Mesendoderm (in vitro differentiated cells): ENCODE measurements around the gene WDR37.
"Not testable (repeated sequence)": the region's sequence is repeated elsewhere in the genome, so short reads cannot be mapped to it uniquely, and the experiment has no call there.

Experiments used
- DNase-seq: peaks from one replicate; pipeline ENCODE4 v3.0.0; 2013
- H2AK5ac ChIP-seq: 2 replicates; pipeline ENCODE4 v1.6.1; 2013; ENCODE audit warnings: low read length, inconsistent platforms
- H2BK120ac ChIP-seq: 2 replicates; pipeline ENCODE4 v1.6.1; 2013; ENCODE audit warnings: low read depth, mild to moderate bottlenecking, low read length, moderate library complexity, mixed read lengths
- H2BK15ac ChIP-seq: replicated peaks from 2 replicates; pipeline ENCODE4 v1.6.1; 2013; ENCODE audit warnings: low read depth, mild to moderate bottlenecking, moderate library complexity
- H2BK5ac ChIP-seq: 2 replicates; pipeline ENCODE4 v1.6.1; 2013; ENCODE audit warnings: low read length, inconsistent platforms
- H3K18ac ChIP-seq: 2 replicates; pipeline ENCODE4 v1.6.1; 2013; ENCODE audit warnings: mild to moderate bottlenecking, low read length, mixed read lengths
- H3K23ac ChIP-seq: one replicate; pipeline ENCODE4 v1.6.1; 2013; ENCODE audit warnings: low read length
- H3K27ac ChIP-seq: 2 replicates; pipeline ENCODE4 v1.5.1; 2013; ENCODE audit warnings: low read depth, mild to moderate bottlenecking, inconsistent platforms, low read length, moderate library complexity
- H3K27me3 ChIP-seq: 2 replicates; pipeline ENCODE4 v1.6.1; 2013; ENCODE audit warnings: low read length, control low read depth, mild to moderate bottlenecking, inconsistent platforms; ENCODE audit not compliant: insufficient read depth, poor library complexity
- H3K36me3 ChIP-seq: 2 replicates; pipeline ENCODE4 v1.6.1; 2013; ENCODE audit warnings: low read length, inconsistent platforms; ENCODE audit not compliant: control insufficient read depth, insufficient read depth
- H3K4ac ChIP-seq: one replicate; pipeline ENCODE4 v1.6.1; 2013; ENCODE audit warnings: low read depth, mild to moderate bottlenecking, low read length, moderate library complexity
- H3K4me1 ChIP-seq: 2 replicates; pipeline ENCODE4 v1.6.1; 2013; ENCODE audit warnings: low read depth, low read length, inconsistent platforms; ENCODE audit not compliant: control insufficient read depth
- H3K4me2 ChIP-seq: 2 replicates; pipeline ENCODE4 v1.6.1; 2013; ENCODE audit warnings: low read length
- H3K4me3 ChIP-seq: 2 replicates; pipeline ENCODE4 v1.5.1; 2013; ENCODE audit warnings: mild to moderate bottlenecking, low read length
- H3K56ac ChIP-seq: one replicate; pipeline ENCODE4 v1.6.1; 2013; ENCODE audit warnings: low read length
- H3K79me1 ChIP-seq: 2 replicates; pipeline ENCODE4 v1.6.1; 2013; ENCODE audit warnings: low read length, inconsistent platforms
- H3K79me2 ChIP-seq: 2 replicates; pipeline ENCODE4 v1.6.1; 2013; ENCODE audit warnings: mild to moderate bottlenecking, low read length; ENCODE audit not compliant: control insufficient read depth, insufficient read depth
- H3K9ac ChIP-seq: 2 replicates; pipeline ENCODE4 v1.6.1; 2013; ENCODE audit warnings: low read length, inconsistent platforms
- H4K5ac ChIP-seq: one replicate; pipeline ENCODE4 v1.6.1; 2013; ENCODE audit warnings: low read length
- H4K8ac ChIP-seq: one replicate; pipeline ENCODE4 v1.6.1; 2013; ENCODE audit warnings: low read depth, mild to moderate bottlenecking, control low read depth, low read length, moderate library complexity
- WGBS: extraction: QIAGEN DNeasy Blood & Tissue Kit; methylation state at CpG from one replicate; pipeline ENCODE4 v1.1.7; 2013; ENCODE audit warnings: low lambda C conversion rate, missing lambda C conversion rate; ENCODE audit not compliant: insufficient coverage; ENCODE audit errors: extremely low coverage; 5-methylcytosine and 5-hydroxymethylcytosine counted together

WDR37 gene

DNA sequence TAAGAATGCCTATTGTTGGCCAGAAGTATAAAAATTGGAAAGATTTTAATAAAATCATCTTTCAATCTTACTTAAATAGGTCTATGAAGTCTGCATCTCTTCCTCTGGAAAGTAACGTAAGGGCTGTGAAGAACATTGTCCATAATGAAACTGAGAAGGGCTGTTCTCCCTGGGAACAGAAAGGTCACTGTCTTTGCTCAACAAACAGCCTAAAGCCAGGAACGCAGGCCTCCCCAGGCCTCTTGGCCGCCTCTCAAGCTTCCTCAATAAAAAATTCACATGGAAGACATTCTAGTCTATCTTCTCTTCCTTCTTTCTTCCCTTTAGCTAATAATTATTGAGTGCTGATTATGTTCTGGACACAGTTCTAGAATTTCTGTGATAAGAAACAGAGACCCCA is 21.4 kb upstream of the WDR37 start:
- peaks cover 2% of the 10 kb centered on the region for H3K36me3 ChIP-seq
- no peaks in the 10 kb centered on the region for H3K79me1 ChIP-seq
- DNase-seq, result no peak
- no peak overlapping the region for H2AK5ac ChIP-seq
- H3K9ac ChIP-seq, result no peak overlapping the region
- H2BK5ac ChIP-seq, result no peak overlapping the region
- H4K8ac ChIP-seq, result no peak overlapping the region
- no peak overlapping the region for H3K18ac ChIP-seq
- no CpG with 5 or more reads among the region's 3 CpGs for WGBS
- no peak overlapping the region for H3K4me3 ChIP-seq
- no peak overlapping the region for H3K56ac ChIP-seq
- no peaks in the 10 kb centered on the region for H3K27me3 ChIP-seq
- no peaks in the 10 kb centered on the region for H3K79me2 ChIP-seq
- no peak overlapping the region for H3K4me2 ChIP-seq
- H3K4me1 ChIP-seq, result no peaks in the 10 kb centered on the region
- no peak overlapping the region for H2BK15ac ChIP-seq
- no peak overlapping the region for H3K23ac ChIP-seq
- no peak overlapping the region for H3K4ac ChIP-seq
- H2BK120ac ChIP-seq, result no peak overlapping the region
- no peak overlapping the region for H3K27ac ChIP-seq
- no peak overlapping the region for H4K5ac ChIP-seq

DNA sequence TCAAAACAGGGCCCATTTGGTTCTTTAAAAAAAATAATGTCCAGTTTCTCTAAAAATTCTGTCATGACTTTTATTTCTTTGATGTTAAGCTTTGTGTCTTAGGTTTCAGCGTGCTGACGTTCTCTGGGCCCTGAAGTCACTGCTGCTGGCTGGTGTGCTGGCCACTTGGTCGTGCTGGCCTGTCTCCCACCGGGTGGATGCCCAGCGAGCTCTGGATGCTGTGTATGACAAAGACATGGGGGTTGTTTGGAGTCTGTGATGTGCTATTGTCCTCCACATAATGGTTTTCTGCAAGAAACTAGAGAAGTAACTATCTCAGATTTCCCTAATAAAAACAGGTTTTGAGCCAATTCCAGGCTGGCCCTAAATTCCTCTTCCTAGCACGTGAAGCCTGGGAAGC is 21.0 kb upstream of the WDR37 start:
- Histone ChIP-seq H3K56ac (no peak overlapping the region), H3K23ac (no peak overlapping the region), H2AK5ac (no peak overlapping the region), H3K79me1 (no peaks in the 10 kb centered on the region), H2BK15ac (no peak overlapping the region), H3K9ac (no peak overlapping the region), H3K36me3 (peaks cover 2% of the 10 kb centered on the region), H3K4me2 (no peak overlapping the region), H3K4me3 (no peak overlapping the region), H2BK120ac (no peak overlapping the region), H2BK5ac (no peak overlapping the region), H3K27me3 (no peaks in the 10 kb centered on the region), H3K27ac (no peak overlapping the region), H3K4me1 (no peaks in the 10 kb centered on the region), H3K4ac (no peak overlapping the region), H4K8ac (no peak overlapping the region), H3K79me2 (no peaks in the 10 kb centered on the region), H4K5ac (no peak overlapping the region), H3K18ac (no peak overlapping the region)
- no peak for DNase-seq
- WGBS, result no CpG with 5 or more reads among the region's 6 CpGs

DNA sequence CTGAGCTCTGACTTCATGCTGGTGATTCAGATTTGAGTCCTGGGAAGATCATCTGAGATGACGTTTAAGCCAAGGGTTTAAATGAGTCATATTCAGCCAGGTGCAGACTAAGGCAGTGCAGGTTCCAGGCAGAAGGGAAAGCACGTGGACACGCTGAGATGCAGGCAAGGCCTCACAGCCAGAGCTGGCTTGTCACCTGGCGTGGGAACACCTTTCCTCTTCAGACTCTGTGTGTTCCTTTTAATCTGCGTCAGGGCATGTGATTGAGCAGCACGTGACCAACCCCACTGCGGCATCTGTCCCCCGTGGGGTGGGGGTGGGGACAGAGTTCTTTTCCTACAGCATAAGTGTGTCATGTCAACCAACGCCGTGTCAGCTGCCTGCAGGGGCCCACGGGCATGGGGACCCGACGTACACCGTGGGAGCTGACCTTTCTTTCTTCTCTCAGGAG is 19.8 kb upstream of the WDR37 start:
- Histone ChIP-seq H3K36me3 (peaks cover 2% of the 10 kb centered on the region), H4K8ac (no peak overlapping the region), H3K23ac (no peak overlapping the region), H2BK15ac (no peak overlapping the region), H2BK5ac (no peak overlapping the region), H3K56ac (no peak overlapping the region), H3K4me3 (no peak overlapping the region), H3K4me1 (no peaks in the 10 kb centered on the region), H3K9ac (no peak overlapping the region), H4K5ac (no peak overlapping the region), H3K27ac (no peak overlapping the region), H3K18ac (no peak overlapping the region), H3K4ac (no peak overlapping the region), H3K4me2 (no peak overlapping the region), H2BK120ac (no peak overlapping the region), H3K27me3 (no peaks in the 10 kb centered on the region), H2AK5ac (no peak overlapping the region), H3K79me2 (no peaks in the 10 kb centered on the region), H3K79me1 (no peaks in the 10 kb centered on the region)
- no CpG with 5 or more reads among the region's 14 CpGs for WGBS
- DNase-seq, result no peak

DNA sequence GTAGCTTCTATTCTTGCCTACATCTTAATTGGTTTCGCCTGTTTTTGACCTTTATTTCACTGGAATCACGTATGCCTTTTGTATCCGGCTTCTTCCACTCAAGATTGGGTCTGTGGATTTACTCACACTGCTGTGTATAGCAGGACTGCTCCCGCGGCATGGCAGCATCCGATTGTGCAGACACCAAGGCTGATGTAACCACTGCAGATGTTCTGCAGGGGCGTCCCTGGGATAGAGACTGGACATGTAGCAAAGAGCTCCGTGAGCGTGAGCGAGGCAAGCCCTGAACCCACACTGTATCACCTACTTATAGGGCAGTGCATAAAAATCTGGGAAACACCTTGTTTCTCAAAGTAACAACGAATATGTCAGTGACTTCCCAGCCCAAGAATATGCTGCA is 19.1 kb upstream of the WDR37 start:
- WGBS, result no CpG with 5 or more reads among the region's 11 CpGs
- no peak overlapping the region for H3K4ac ChIP-seq
- H2BK15ac ChIP-seq, result no peak overlapping the region
- H3K36me3 ChIP-seq, result peaks cover 2% of the 10 kb centered on the region
- no peak for DNase-seq
- no peak overlapping the region for H3K4me2 ChIP-seq
- no peak overlapping the region for H3K27ac ChIP-seq
- H3K9ac ChIP-seq, result no peak overlapping the region
- no peak overlapping the region for H3K23ac ChIP-seq
- no peaks in the 10 kb centered on the region for H3K79me1 ChIP-seq
- H2BK120ac ChIP-seq, result no peak overlapping the region
- H3K56ac ChIP-seq, result no peak overlapping the region
- no peaks in the 10 kb centered on the region for H3K79me2 ChIP-seq
- H3K4me1 ChIP-seq, result no peaks in the 10 kb centered on the region
- no peak overlapping the region for H3K4me3 ChIP-seq
- no peak overlapping the region for H3K18ac ChIP-seq
- H4K5ac ChIP-seq, result no peak overlapping the region
- H3K27me3 ChIP-seq, result no peaks in the 10 kb centered on the region
- H2AK5ac ChIP-seq, result no peak overlapping the region
- H4K8ac ChIP-seq, result no peak overlapping the region
- no peak overlapping the region for H2BK5ac ChIP-seq

DNA sequence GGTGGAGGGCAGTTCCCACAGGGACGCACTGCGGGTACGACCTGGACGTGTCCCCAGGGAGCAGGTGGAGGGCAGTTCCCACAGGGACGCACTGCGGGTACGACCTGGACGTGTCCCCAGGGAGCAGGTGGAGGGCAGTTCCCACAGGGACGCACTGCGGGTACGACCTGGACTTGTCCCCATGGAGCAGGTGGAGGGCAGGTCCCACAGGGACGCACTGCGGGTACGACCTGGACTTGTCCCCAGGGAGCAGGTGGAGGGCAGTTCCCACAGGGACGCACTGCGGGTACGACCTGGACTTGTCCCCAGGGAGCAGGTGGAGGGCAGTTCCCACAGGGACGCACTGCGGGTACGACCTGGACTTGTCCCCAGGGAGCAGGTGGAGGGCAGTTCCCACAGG is 17.4 kb upstream of the WDR37 start:
- DNase-seq, H2BK15ac ChIP-seq, H3K9ac ChIP-seq, H3K4me2 ChIP-seq, H3K36me3 ChIP-seq, H3K4ac ChIP-seq, H2BK120ac ChIP-seq, H2BK5ac ChIP-seq, H3K79me1 ChIP-seq, H3K27me3 ChIP-seq, H4K8ac ChIP-seq, H3K56ac ChIP-seq, H3K79me2 ChIP-seq, H4K5ac ChIP-seq, H3K23ac ChIP-seq, H3K4me3 ChIP-seq, H3K27ac ChIP-seq, H3K18ac ChIP-seq, H2AK5ac ChIP-seq, H3K4me1 ChIP-seq: not testable (repeated sequence)
- no CpG with 5 or more reads among the region's 20 CpGs for WGBS

DNA sequence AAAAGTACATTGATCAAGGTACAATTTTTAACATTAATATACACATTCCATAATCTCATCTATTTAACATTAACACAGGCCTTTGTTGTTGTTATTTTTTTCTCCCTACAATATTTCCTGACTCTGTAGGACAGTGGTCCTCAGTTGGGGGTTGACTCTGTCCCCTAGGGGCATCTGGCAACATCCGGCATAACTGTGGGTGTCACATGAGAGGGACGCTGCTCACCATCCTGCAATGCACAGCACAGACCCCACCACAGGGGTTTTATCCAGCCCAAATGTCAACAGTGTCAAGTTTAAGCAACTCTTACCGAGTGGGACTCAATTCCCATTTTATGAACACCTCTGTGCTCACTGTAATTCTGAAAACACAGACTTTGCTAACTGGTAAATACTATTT is 16.1 kb upstream of the WDR37 start:
- H3K4me1 ChIP-seq, result peaks cover 6% of the 10 kb centered on the region
- H3K27ac ChIP-seq, result no peak overlapping the region
- H3K56ac ChIP-seq, result no peak overlapping the region
- no peak overlapping the region for H3K4me2 ChIP-seq
- no peak overlapping the region for H2BK5ac ChIP-seq
- H2BK15ac ChIP-seq, result no peak overlapping the region
- peaks cover 15% of the 10 kb centered on the region for H3K79me2 ChIP-seq
- H3K4ac ChIP-seq, result no peak overlapping the region
- H4K8ac ChIP-seq, result no peak overlapping the region
- no peak overlapping the region for H3K18ac ChIP-seq
- no peak overlapping the region for H2BK120ac ChIP-seq
- peaks cover 13% of the 10 kb centered on the region for H3K79me1 ChIP-seq
- H4K5ac ChIP-seq, result no peak overlapping the region
- no peak overlapping the region for H2AK5ac ChIP-seq
- no peak overlapping the region for H3K23ac ChIP-seq
- H3K27me3 ChIP-seq, result no peaks in the 10 kb centered on the region
- peaks cover 9% of the 10 kb centered on the region for H3K36me3 ChIP-seq
- no peak for DNase-seq
- no CpG with 5 or more reads among the region's 3 CpGs for WGBS
- H3K9ac ChIP-seq, result no peak overlapping the region
- H3K4me3 ChIP-seq, result no peak overlapping the region
